GM12873 (cell line): Measurements from ENCODE around the gene TPPP2.
A peak's percentile ranks its signal among the peaks of the same experiment; 100 is the strongest.

Source experiments
- CTCF ChIP-seq: IDR thresholded peaks from 2 replicates; pipeline ENCODE4 v1.5.1; 2012; ENCODE audit warnings: low read depth, mild to moderate bottlenecking, moderate library complexity, low read length, control low read depth; ENCODE audit not compliant: insufficient read depth; ENCODE audit errors: missing control alignments

TPPP2 gene

DNA sequence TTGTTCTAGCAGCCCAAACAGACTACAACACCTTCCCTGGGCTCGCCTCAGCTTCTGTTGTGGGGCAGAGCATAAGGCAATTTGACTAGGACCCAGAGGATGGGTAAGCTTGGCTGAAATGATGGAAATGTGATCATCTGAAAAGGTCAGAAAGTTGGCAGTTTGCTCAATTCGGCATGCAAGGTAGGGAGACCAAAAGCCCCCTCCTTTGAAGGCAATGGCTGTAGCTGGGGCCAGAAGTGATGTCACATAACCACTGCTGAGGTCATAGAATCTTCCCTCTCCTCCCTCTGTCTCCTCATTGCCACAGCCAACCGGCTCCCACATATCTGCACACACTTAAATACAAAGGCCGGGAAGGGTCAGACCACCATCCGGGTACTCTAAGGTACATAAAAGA, at the start of gene TPPP2:
Gene TPPP2, plus strand, starts transcription at position 301 of the 400 bp plus-strand sequence. CDS start 365 bp downstream, outside the sequence.
- no peak for TF ChIP-seq CTCF

GRCh38 chr14:20980906-20981305, 49.1 kb upstream of the TPPP2 start:
- TF ChIP-seq CTCF = no peak

DNA sequence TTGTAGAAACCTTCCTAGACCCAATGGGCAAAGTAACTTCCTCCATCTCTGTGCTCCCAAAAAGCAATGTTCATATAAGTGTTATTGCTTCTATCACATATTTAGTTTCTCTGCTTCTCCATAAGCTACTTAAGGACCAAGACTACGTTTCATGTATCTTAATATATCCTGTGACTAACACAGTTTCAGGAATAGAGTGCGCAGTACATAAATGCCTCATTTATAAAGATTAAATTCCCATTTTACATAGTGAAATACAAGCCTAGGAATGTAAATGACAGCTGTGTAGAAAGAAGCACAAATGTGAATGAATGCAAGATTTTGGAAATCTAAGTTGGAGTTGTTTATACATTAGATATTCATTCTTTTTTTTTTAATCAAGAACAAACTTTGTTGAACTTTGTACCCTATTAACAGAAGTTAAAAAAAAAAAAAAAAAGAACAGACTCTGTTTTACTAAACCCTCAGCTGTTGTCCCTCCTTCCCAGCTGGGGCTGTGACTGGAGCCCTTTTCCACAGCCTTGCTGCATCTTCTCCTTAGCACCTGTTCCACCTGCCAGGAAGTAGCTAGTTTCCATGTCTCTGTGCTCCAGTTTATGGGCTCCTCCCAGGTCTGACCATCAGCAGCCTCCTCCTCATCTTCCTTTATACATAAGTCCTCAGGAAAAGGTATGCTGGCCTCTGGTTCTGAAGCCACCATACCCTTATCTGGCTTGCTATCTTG, 47.2 kb upstream of the TPPP2 start:
- no peak for TF ChIP-seq CTCF

DNA sequence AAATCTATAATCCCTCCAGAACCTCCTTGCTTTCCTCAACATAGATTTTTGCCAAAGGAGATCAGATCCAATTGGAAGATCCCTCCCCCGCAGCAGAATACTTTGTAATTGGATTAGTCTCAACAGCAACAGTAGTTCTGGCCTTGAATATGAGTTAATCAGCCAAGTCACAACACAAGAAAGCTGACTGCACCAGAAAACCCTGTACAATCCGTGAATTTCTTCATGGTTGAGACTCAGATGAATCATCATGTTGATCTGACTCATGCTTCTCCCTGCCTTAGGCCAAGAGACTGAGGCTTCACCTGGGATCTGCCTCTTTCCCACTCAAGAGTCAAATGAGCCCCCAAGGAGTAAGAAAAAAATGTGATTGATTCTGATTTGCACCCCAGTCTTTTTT, 43.2 kb upstream of the TPPP2 start:
- no peak for TF ChIP-seq CTCF

DNA sequence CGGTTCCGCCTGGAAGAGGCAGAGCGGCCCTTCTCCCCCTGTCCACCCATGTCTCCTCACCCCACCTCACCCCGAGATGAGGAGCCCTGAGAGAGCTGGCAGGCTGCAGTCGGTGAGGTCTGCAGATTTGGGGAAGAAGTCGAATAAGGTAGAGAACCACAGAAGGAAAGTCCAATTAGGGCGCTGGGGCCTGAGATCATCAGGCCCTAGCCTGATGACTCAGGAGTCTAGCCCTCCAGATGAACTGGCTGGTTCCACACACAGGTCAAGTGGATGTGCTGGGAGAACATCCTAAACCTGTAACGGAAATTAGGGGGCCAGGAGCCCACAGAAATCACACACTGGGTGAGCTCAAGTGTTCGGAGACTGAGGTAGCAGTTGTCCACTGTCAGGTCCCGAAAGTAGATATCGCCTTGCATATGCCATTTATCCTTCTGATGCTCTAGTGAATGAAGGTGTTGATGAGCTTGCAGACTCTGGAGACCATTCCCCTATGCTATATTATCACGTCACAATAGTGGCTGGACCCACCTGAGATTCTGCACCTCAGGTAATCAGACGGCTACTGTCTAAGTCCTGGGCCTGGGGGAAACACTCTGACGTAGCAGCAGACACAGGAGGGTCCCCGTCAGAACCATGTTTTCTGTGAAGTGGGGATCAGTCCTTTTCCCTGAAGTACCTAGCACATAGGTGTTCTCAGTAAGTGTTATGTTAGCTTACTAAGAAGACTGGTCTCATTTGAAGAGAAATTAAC, 41.1 kb upstream of the TPPP2 start:
- TF ChIP-seq CTCF = no peak

- TF ChIP-seq CTCF = no peak
Observed at GRCh38 chr14:20989471-20989786, 40.6 kb upstream of the TPPP2 start.

- TF ChIP-seq CTCF = peak; percentile 56
Observed at GRCh38 chr14:20989787-20990600, 40.0 kb upstream of the TPPP2 start, which contains the start of gene METTL17. Gene METTL17, plus strand, starts transcription at chr14:20989980. Its CDS starts 23 bp downstream, at chr14:20990003.
